ENCODE data around the gene GLT1D1.

Gene GLT1D1

DNA sequence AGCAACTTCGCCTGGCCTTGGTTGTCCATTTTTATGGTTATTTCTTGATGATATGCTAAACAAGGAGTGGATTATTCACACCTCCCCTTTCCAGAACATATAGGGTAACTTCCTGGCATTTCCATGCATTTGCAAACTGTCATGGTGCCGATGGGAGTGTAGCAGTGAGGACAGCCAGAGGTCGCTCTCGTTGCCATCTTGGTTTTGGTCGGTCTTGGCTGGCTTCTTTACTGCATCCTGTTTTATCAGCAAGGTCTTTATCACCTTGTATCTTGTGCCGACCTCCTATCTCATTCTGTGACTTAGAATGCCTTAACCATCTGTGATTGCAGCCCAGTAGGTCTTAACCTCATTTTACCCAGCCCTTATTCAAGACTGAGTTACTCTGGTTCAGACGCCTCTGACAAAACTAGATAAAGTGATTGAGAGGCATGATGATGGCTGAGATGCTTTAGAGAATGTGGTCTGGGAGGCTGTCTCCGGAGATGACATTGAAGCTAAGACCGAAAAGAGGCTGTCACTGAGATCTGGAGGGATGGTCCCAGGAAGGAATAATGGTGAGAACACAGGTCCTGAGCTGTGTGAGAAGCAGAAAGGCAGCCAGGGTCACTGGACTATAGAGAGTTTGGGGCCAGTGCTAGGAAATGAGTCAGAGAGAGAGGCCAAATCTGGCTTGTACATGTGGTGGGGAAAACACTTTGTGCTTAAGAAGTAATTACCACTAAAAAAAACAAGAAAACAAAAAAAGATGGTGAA is 2.9 kb downstream of the GLT1D1 start:
- DNase-seq = no peak

- DNase-seq = no peak
Measured at GRCh38 chr12:128856791-128857078, 3.5 kb downstream of the GLT1D1 start.

DNA sequence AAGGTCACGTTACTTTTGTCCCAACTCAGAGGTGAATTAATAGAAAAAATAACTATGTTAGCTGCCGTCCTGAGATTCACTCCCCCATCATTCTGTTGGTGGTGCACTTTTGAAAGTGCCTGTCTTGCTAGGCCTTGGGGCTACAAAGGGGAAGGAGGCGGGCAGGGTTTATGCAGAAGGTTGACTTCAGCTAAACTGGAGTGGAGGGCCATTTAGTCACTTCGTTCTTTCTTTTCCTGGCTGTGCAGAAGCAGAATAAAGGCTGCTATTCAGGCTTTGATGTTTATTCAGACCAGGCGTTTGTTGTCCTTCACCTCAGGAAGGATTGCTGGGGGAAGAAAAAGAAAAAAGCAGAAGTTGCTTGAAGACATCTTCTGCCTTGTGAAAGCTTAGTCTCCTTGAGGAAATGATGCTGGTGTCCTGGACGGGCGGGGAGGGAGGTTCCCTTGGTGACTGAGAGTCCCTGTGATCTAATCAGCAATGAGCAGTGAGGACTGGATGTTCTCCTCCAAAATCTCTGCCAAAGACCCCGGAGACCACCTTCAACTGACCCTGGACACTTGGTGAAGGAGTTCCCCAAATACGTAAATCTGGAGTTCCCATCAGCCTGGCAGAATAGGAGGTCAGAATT is 4.0 kb downstream of the GLT1D1 start:
- no peak for DNase-seq

DNA sequence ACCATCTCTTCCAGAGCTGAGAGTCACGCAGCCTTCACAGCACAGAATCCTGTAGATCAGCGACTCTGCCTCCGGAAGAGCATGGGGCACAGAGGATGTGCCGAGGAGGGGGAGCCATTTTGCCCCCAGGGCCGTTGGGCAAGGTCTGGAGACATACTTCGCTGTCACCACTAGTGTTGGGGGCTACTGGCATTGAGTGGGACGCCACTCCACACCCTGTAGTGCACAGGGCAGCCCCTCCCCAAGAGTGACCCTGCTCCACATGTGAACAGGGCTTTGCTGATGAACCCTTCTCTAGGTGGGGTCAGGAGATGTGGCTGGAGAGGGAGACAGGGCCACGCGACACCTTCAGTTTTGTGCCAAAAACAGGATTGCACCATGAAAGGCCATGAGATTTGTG is 6.0 kb downstream of the GLT1D1 start:
- no peak for DNase-seq

DNA sequence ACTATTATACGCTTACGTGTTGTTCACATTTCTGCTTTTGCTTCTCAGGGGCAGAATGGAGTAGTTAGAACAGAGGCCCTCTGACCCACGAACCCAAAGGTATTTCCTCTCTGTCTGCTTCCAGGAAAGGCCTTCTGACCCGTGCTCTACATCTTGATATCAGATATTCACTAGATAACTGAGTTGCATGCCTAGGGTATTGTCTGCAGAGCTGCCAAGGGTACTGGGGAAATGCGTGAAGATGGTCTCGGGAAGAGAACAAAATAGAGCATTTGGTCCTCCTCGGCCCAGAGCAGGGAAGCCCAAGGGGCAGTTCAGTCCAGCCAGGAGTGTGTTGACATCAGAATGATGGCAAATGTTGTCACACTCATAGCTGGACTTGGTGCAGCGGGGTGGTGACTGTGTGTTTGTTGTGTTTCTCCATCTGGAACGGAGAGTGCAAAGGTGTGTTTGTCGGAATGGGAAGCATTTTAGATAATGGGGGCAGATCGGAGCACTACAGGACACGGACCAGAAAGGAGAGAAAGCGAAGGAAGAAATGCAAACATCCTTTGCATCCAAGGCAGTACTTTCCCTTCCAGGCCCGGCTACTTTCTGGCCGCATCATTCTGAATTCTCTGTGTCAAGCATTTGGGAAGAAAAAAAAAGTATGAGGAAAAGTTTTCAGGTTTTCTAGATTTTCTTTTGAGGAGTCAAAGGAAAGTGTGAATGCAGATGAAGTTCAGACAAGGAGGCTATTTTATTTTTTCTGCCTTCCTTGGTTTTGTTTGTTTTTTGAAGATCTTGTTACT is 8.1 kb downstream of the GLT1D1 start:
- no peak for DNase-seq

- no peak for DNase-seq
Measured at GRCh38 chr12:128863957-128864356, 10.7 kb downstream of the GLT1D1 start.

DNA sequence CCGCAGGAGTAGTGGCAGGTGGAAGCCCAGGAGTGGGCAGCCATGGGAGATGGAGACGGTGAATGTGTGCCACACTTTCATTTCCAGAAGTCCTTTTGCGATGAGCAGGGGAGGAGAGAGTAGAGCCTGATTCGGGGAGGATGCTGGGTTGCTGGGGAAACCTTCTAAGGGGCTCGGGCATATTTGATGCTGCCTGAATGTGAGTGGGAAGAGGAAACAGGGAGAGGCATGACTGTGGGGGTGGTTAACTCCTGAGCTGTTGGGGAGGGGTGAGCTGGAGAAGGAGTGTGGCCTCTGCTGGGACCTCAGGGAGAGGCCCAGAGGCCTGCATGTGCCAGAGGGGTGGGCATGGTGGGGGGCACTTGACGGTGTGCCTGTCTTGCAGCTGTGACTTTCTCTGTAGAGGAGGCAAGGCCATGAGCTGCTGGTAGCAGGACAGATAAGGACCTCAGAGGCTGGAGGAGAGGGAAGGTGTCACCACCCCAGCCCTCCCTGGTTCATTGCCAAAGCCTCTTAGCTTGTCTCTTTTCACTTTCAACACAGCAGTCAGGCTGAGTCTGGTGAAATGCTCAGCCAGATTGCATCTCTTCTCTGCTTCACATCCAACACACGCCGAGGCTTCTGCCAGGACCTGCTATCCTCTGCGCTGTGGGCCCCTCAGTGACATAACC is 11.4 kb downstream of the GLT1D1 start:
- DNase-seq = no peak

DNA sequence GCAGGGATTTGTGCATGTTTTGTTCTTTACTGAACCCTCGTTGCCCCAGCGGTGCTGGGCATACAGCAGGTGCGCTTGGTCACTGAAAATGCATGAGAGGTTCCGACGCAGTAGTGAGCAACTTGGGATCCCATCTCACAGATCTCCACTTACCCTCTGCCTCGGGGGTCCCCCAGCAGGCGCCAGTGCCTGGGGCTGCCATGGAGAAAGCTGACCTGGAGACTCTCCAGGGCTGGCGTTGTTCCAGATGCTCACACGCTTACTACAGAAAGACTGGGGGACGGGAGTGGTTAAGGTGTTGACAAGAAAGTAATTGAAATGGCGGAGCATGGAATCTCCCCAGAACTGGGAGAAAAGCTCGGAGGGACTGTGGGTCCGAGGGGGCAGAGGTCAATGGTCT is 14.2 kb downstream of the GLT1D1 start:
- DNase-seq = no peak

DNA sequence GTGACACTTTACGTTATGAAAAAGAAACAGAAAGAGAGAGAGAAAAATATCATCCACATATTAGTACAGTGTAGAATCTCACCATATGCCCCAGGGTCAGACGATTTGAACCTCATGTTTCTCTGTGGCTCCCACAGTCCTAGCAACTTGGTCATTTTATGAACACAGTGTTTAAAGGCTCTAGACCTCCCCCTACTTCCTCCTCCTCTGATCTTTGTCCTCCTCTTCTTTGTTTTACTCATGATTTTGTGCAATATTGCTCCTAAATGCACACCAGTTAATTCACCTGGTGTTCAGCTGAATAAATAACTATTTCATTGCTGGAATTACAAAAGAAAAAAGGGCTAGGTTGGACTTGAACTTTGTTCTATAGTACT is 18.2 kb downstream of the GLT1D1 start:
- no peak for DNase-seq

DNA sequence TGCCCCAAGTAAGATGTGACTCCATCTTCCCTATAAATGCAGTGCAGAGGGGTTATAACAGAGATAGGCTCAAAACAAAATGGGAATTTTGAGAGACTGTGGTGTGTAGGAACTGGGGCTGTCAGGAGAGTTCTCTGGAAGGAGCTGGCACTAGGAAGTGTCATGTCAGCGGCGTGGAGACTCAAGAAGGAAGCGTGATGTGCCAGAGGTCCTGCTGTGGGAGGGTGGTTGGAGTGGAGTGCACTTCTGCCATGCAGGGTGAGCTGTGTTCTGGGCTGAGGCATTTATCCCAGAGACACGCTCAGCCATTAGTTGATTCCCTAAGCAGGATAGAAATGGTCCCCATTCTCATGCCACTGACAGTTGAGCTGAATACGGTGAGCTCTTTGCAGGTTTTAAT is 19.0 kb downstream of the GLT1D1 start:
- DNase-seq = no peak

DNA sequence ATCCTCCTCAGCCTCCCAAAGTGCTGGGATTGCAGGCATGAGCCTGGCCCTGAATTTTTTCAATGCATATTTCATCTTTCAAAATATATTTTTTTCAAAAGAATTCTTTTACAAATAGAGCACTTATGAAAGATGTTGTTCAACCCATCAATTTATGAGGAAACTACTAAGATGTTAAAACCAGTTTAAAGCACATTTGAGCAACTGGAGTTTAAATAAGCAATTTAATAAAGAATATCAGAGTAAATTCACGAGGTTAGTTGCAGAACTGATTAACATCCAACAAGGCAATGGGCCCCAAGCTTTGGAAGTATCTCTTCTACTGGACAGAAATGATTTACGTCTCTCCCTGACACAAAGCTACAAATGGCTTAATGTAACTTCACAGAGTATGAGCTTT is 23.3 kb downstream of the GLT1D1 start:
- no peak for DNase-seq

GRCh38 chr12:128879898-128880764 is 26.9 kb downstream of the GLT1D1 start:
- DNase-seq = no peak

DNA sequence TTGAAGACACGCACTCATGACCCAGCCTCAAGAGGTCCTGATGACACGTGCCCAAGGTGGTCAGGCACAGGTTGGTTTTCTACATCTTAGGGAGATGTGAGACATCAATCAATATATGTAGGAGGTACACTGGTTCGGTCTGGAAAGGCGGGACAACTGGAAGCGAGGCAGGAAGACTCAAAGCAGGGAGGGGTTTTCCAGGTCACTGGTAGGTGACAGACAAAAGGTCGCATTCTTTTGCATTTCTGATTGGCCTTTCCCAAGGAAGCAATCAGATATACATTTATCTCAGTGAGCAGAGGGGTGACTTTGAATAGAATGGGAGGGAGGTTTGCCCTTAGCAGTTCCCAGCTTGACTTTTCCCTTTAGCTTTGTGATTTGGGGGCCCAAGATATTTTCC is 38.6 kb downstream of the GLT1D1 start:
- DNase-seq = no peak

- no peak for DNase-seq
Measured at GRCh38 chr12:128903236-128903635, 50.0 kb downstream of the GLT1D1 start.

DNA sequence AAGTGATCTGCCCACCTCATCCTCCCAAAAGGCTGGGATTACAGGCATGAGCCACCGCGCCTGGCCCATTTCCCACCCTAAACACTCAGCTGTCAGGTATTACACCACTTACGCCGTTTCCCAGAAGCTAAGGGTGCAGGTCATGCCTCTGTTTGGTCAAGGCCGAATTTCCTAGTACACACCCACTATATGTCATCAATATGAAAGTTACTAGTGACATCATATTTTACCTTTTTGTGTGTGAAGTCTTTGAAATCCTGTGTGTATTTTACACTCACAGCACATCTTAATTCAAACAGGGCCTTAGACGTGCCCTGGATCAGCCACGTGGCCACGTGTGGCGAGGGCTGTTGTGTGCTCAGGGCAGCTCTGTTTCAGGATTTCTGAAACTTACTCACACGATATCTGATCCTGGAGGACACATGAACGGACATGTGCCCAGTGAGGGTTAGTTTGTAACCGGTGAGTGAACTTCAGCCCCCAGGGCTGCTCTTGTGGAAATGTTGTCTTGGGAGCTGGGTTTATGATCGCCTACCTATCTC is 51.8 kb downstream of the GLT1D1 start:
- no peak for DNase-seq

DNA sequence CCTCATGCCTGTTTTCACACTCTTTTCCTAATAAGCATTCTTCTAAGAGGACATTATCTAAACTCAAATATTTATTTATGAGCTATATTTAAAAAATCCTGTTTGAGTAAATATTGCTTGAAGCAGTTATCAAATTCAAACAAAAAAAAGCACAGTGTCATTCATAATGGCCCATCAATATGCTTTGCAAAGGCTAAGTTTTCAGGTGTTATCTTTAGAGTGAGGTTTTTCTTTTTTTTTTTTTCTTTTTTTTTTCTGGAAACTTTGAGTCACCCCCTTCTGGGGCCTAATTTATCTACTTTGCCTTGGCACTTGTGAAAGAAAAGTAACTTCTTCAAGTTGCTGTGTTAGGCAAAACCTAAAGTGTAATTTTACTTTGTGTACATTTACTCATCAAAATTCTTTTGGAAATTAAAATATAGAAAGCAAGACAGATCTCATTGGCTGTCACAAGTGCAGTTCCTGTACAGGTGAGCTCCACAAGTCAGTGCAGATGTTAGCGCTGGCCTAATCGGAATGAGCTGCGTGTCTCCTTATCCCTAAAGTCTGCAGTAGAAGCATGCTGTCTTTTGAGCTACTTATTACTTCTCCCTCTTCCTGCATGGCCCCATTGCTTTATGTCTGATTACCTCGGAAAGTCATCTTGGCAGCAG is 53.3 kb downstream of the GLT1D1 start:
- DNase-seq = no peak

DNA sequence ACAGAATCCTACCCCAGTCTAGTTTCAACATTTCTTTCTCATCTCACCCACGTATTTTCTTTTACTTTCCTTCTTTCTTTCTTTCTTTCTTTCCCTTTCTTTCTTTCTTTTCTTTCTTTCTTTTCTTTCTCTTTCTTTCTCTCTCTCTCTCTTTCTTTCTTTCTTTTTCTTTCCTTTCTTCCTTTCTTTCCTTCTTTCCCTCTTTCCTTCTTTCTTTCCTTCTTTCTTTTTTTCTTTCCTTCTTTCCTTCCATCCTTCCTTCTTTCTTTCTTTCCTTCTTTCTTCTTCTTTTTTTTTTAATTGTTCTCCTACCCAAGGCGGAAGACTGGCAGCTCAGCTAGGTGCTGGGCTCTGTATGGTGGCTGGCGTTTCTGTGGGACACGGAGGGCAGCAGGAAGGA is 55.0 kb downstream of the GLT1D1 start:
- no peak for DNase-seq

DNA sequence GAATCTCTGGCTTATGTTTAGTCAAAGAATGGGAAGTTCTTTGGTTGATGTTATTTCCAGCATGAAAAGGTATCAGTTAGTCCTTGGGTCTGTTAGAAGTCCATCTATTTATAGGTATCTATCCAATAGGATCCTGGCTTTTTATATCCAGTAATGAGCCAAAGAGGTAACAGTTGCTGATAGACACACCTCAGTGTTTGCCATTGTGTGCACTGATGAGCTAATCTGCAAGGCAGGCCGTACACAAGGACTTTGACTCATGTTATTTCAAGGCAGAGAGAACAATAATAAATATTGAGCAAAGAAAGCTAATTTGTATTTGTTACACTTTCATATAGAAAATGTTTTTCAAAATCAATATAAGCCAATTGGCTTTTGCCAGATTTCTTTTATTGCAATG is 56.4 kb downstream of the GLT1D1 start:
- DNase-seq = no peak

GRCh38 chr12:128910629-128911028 is 57.4 kb downstream of the GLT1D1 start:
- DNase-seq = no peak

GRCh38 chr12:128911861-128912260 is 58.6 kb downstream of the GLT1D1 start:
- no peak for DNase-seq

DNA sequence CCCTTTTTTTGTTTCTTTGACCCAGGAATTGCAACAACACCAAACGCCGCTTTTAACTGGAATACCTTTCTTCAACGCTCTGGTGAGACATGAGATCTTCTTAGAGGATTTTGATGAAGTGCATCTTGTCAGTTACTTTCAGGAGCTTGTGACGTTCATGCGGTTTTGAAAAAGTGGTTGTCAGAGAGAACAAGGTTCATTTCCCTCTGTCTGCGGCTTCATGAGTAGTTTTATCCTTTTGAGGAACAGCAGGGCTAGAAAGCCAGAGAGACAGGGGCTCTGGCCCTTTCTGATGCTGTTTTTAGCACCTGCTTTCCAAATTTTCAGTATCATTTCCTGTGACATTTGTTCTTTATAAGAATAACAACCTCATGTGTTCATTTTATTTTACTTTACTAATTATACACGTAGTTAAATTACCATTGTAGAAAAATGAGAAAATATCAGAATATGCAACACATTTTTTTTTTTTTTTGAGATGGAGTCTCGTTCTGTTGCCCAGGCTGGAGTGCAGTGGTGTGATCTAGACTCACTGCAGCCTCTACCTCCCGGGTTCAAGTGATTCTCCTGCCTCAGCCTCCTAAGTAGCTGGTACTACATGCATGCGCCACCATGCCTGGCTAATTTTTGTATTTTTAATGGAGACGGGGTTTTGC is 61.8 kb downstream of the GLT1D1 start:
- no peak for DNase-seq
